ENCODE measurements around the gene FHIT. TPM values are rescaled to one million over a fixed set of nuclear protein-coding genes. Genes with fewer than 3 reads are reported as not detected.

Gene FHIT
- polyA plus RNA-seq, 1 experiment, result 0.11 TPM

DNA sequence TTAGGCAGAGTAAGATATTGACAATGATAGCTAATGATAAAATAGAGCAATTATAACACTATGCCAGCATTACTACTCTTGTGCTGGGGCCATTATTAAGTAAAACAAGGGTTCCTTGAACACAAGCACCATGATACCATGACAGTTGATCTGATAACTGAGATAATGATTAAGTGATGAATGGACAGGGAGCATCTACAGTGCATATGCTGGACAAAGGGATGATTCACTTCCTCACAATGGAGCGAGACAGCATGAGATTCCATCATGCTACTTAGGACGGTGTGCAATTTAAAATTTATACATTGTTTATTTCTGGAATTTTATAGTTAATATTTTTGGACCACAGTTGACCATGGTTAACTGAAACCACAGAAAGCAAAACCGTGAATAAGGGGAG is 156.6 kb downstream of the FHIT start:
- H3K27me3 ChIP-seq (ENCODE audit: control insufficient read depth, insufficient read depth, low read length), result no peaks in the 10 kb centered on the region
- no peak for DNase-seq (ENCODE audit: low read depth)
- ChIA-PET POLR2A (no interaction called here), CTCF (no interaction called here)
- H3K4me3 ChIP-seq (ENCODE audit: low read depth, low read length), result no peak overlapping the region
- no peak for TF ChIP-seq CTCF (IDR thresholded peaks at IDR 0.05; ENCODE audit: insufficient read depth, low read depth, low read length)
- H3K36me3 ChIP-seq (ENCODE audit: control insufficient read depth, insufficient read depth, low read length), result no peaks in the 10 kb centered on the region

DNA sequence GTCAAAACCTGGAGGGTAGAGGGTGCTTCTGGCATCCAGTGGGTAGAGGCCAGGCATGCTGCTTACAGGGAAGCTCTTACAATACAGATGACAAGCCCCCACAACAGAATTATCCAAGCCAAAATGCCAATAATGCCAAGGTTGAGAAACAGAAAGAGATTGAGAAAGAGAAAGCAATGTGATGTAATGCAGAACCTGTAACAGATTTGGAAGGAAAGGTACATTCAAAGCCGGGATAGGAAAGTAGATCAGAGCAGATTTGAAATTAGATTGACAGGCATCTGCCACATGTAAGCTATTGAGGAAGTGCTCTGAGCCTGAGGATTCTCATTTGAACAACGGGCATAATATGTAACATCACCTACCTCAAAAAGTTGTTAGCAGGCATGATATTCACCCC is 157.9 kb downstream of the FHIT start:
- Histone ChIP-seq H3K27me3 (ENCODE audit: control insufficient read depth, insufficient read depth, low read length) (no peaks in the 10 kb centered on the region), H3K4me3 (ENCODE audit: low read depth, low read length) (no peak overlapping the region), H3K36me3 (ENCODE audit: control insufficient read depth, insufficient read depth, low read length) (no peaks in the 10 kb centered on the region)
- POLR2A ChIA-PET, result no interaction called here
- CTCF ChIA-PET, result no interaction called here
- no peak for DNase-seq (ENCODE audit: low read depth)
- no peak for TF ChIP-seq CTCF (IDR thresholded peaks at IDR 0.05; ENCODE audit: insufficient read depth, low read depth, low read length)

DNA sequence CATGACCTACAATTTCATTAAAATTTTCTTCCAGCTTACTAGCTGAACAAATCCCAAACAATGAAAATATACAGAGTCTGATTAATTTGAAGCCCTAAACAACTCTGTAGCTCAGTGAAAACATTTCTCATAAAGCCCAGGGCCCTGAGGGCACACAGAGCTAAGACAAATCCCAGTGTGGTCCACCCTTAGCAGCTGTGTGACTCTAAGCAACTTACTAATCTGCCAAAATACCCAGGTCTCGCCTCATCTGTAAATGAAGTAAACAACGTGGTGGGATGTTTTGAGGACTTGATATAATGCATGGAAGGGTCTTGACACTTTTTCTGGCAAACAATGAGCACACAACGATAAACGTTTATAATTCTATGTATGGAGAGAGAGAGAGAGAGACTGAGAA is 158.4 kb downstream of the FHIT start:
- Histone ChIP-seq H3K36me3 (ENCODE audit: control insufficient read depth, insufficient read depth, low read length) (no peaks in the 10 kb centered on the region), H3K27me3 (ENCODE audit: control insufficient read depth, insufficient read depth, low read length) (no peaks in the 10 kb centered on the region), H3K4me3 (ENCODE audit: low read depth, low read length) (no peak overlapping the region)
- TF ChIP-seq CTCF (IDR thresholded peaks at IDR 0.05; ENCODE audit: insufficient read depth, low read depth, low read length), result no peak
- POLR2A ChIA-PET, result no interaction called here
- no peak for DNase-seq (ENCODE audit: low read depth)
- CTCF ChIA-PET, result no interaction called here

- no peaks in the 10 kb centered on the region for H3K27me3 ChIP-seq (ENCODE audit: control insufficient read depth, insufficient read depth, low read length)
- H3K4me3 ChIP-seq (ENCODE audit: low read depth, low read length), result no peak overlapping the region
- POLR2A ChIA-PET, result no interaction called here
- CTCF ChIA-PET, result no interaction called here
- no peak for DNase-seq (ENCODE audit: low read depth)
- TF ChIP-seq CTCF (IDR thresholded peaks at IDR 0.05; ENCODE audit: insufficient read depth, low read depth, low read length), result no peak
- no peaks in the 10 kb centered on the region for H3K36me3 ChIP-seq (ENCODE audit: control insufficient read depth, insufficient read depth, low read length)
These were observed 160.7 kb downstream of the FHIT start for GRCh38 chr3:61090389-61091169.

DNA sequence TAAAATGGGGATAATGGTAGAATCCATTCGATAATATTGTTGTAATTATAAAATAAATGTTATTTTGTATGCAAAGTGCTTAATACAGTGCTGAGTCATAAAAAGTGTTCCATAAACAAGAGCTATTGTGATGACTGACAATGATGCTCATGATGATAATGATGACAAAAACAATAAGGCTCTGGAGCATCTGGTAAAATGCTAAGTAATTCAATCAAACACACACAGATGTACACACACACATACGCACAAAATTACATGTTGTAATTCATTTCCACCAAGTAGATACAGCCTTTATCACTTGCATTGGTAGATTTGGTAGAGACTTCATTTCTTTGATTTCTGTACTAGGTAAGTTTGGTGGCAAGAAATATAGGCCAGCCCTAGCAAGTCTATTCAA is 163.8 kb downstream of the FHIT start:
- no peak overlapping the region for H3K4me3 ChIP-seq (ENCODE audit: low read depth, low read length)
- ChIA-PET POLR2A (no interaction called here), CTCF (no interaction called here)
- DNase-seq (ENCODE audit: low read depth), result no peak
- no peaks in the 10 kb centered on the region for H3K36me3 ChIP-seq (ENCODE audit: control insufficient read depth, insufficient read depth, low read length)
- H3K27me3 ChIP-seq (ENCODE audit: control insufficient read depth, insufficient read depth, low read length), result no peaks in the 10 kb centered on the region
- TF ChIP-seq CTCF (IDR thresholded peaks at IDR 0.05; ENCODE audit: insufficient read depth, low read depth, low read length), result no peak

Data from BJ (cell line).